Mesangial cell (primary cell): ENCODE measurements around the gene MEP1B. TPM values are rescaled to one million over a fixed set of nuclear protein-coding genes. Genes with fewer than 3 reads are reported as not detected.

Experiments used
- total RNA-seq: library from RNA; depleted of rRNA; stranded (reverse); fragments of >200 nt; gene quantifications from 2 replicates; pipeline ENCODE4 v1.2.3, GENCODE V29; 2015

Gene MEP1B
- total RNA-seq = not detected in 2 replicates

GRCh38 chr18:32189790-32190189 is at the start of gene MEP1B:
TSS of gene MEP1B (plus strand) at chr18:32190039. CDS start at chr18:32190071, 32 bp downstream.

Other genes with a start within 250 kb of the MEP1B start
- gene TRAPPC8, start 246.9 kb upstream of the MEP1B start, total RNA-seq = 17.1 and 20.2 TPM in 2 replicates
- 0.33 and 1.8 TPM in 2 replicates for gene RNF125, start 171.2 kb upstream of the MEP1B start, total RNA-seq
- 21.9 and 23.3 TPM in 2 replicates for gene RNF138, start 98.2 kb upstream of the MEP1B start, total RNA-seq